PFSK-1 (cell line): ENCODE data around the gene TBC1D28. TPM values are rescaled to one million over a fixed set of nuclear protein-coding genes. Genes with fewer than 3 reads are reported as not detected.
"Not testable (repeated sequence)": the region's sequence is repeated elsewhere in the genome, so short reads cannot be mapped to it uniquely, and the experiment has no call there.

Experiments
- FOXP2 ChIP-seq: optimal IDR thresholded peaks from 2 replicates; pipeline ENCODE3; 2011; ENCODE audit warnings: borderline replicate concordance, control low read depth, inconsistent platforms; ENCODE audit not compliant: insufficient read depth; ENCODE audit errors: extremely low read length, extremely low read depth
- POLR2AphosphoS5 ChIP-seq: IDR thresholded peaks from 2 replicates; pipeline ENCODE4 v1.6.1; 2012; ENCODE audit warnings: low read depth, mild to moderate bottlenecking, control low read depth, low read length, moderate library complexity
- REST ChIP-seq, 2 experiments: IDR thresholded peaks; 2 replicates each; pipeline versions ENCODE4 v1.6.1 to v1.8.0; 2011 to 2012; ENCODE audit warnings: low read depth in 2 of 2, low read length in 2 of 2, control low read depth in 1 of 2, inconsistent platforms in 1 of 2, mild to moderate bottlenecking in 1 of 2, moderate library complexity in 1 of 2; ENCODE audit not compliant: insufficient read depth in 1 of 2
- SIN3A ChIP-seq: IDR thresholded peaks from 2 replicates; pipeline ENCODE4 v1.6.1; 2012; ENCODE audit warnings: mild to moderate bottlenecking, low read length, moderate library complexity, borderline replicate concordance; ENCODE audit not compliant: insufficient read depth
- TAF1 ChIP-seq: IDR thresholded peaks from 2 replicates; pipeline ENCODE4 v1.6.1; 2012; ENCODE audit warnings: low read length, control low read depth, borderline replicate concordance; ENCODE audit not compliant: insufficient read depth
- polyA plus RNA-seq: library from polyadenylated mRNA; unstranded; fragments of >200 nt; gene quantifications from one replicate; pipeline ENCODE4 v1.2.1, GENCODE V29; 2012; ENCODE audit warnings: low read depth, missing spikeins; ENCODE audit not compliant: insufficient read length

Gene TBC1D28
- not detected for polyA plus RNA-seq

DNA sequence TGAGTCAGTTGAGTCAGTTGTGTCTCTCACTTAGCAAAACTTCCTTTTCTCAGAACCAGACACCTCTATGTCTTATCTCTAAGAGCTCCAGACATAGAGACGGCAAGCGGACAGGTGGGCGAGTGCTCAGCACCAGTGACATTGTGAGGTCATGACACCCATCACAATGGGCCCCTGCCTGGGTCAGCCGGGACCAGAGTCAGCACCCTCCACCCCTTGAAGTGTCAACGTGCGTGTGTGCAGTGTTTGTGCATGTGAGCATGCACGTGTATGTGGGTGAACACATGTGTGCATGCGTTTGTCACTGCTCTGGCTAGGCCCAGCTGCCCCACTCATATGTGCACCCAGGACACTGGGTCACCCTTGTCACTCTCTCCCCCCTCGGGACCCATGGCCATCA is at the start of gene TBC1D28:
TSS of gene TBC1D28 (minus strand) at position 101 of the 400 bp plus-strand sequence. CDS start 3,039 bp downstream, outside the sequence.
- not testable (repeated sequence) for TF ChIP-seq REST (IDR thresholded peaks at IDR 0.05; ENCODE audit: insufficient read depth in 1 of 2, low read depth in 2 of 2, low read length in 2 of 2); POLR2AphosphoS5; TAF1

DNA sequence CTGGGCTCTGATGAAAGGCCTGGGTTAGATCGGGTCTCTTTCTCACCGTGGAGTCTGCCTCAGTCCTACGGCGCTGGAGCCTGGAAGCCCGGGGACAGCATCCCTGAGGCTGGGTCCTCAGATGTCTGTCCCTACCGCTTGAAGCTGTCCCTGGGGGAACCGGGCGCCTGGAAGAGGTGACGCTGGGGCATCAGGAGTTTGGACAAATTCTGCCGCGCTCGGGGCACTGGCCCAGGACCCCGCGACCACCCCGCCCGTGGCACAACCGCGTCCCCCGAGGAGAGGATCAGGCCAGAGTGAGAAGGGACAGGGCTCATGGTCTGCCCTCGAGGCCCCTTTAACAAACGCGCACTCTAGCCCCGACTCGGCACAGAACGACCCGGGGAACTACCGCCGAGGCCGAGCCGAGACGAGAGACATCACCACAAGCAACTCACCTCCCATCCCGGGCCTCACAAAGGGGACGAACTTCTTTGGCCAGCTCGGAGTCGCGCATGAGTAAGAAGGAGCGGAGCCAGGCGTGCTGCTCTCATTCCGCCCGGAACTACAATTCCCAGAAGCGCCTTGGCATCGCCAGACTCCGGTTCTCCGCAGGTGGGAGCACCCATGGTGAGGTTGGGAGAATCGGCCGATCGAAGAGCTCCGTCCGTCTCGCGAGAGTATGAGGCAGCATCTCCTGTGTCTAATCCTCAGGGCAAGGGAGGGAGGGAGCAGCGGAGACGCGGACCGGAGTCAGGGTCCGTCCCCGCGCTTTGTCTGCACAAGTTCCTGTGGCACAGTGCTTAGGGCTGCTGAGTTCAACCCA is 37.8 kb upstream of the TBC1D28 start, which contains the start of gene FOXO3B:
TSS of gene FOXO3B (minus strand) at position 548 of the 805 bp plus-strand sequence. CDS start 663 bp downstream, outside the sequence.
- not testable (repeated sequence) for TF ChIP-seq REST (IDR thresholded peaks at IDR 0.05; ENCODE audit: insufficient read depth in 1 of 2, low read depth in 2 of 2, low read length in 2 of 2); FOXP2; SIN3A

GRCh38 chr17:18626152-18626870 is 17.9 kb downstream of the TBC1D28 start:
- TF ChIP-seq FOXP2 (no peak), REST (IDR thresholded peaks at IDR 0.05; ENCODE audit: insufficient read depth in 1 of 2, low read depth in 2 of 2, low read length in 2 of 2) (no peak), TAF1 (no peak), POLR2AphosphoS5 (no peak), SIN3A (no peak)
